PC-9 (cell line): ENCODE data around the gene DPYSL5. TPM values are rescaled to one million over a fixed set of nuclear protein-coding genes. Genes with fewer than 3 reads are reported as not detected.

Source experiments
- BruUV-seq: library from RNA; stranded (reverse); fragments of 400-500 nt; replicated peaks from 2 replicates; lab custom pipeline; 2021; lab: Mats Ljungman, UMichigan
- CTCF ChIA-PET: fragments of 300-600 bp; sonication (Branson Sonifier 250); formaldehyde crosslinking; loops from one replicate; lab custom pipeline; 2022; ENCODE audit warnings: antibody characterized with exemption; lab: Charles Lee
- POLR2A ChIA-PET: fragments of 300-600 bp; sonication (Branson Sonifier 250); formaldehyde crosslinking; loops from one replicate; lab custom pipeline; 2022; ENCODE audit warnings: antibody characterized with exemption; ENCODE audit not compliant: unreplicated experiment; lab: Charles Lee
- DNase-seq, 2 experiments: peaks; one replicate each; pipeline versions ENCODE4 v3.0.0 to v3.0.0-alpha.2; 2015 to 2022; ENCODE audit warnings: mixed read lengths in 1 of 2
- H2AFZ ChIP-seq: fragments of 200-600 bp; sonication (generic); 2 replicates; pipeline ENCODE4 v1.8.1; 2017; ENCODE audit warnings: antibody characterized with exemption
- H3F3A ChIP-seq: fragments of 200-600 bp; sonication (generic); 2 replicates; pipeline ENCODE4 v1.8.1; 2017; ENCODE audit warnings: antibody characterized with exemption, mild to moderate bottlenecking, low read depth; ENCODE audit not compliant: insufficient read depth
- H3K27ac ChIP-seq: fragments of 200-600 bp; sonication (generic); 2 replicates; pipeline ENCODE4 v1.6.1; 2016; ENCODE audit warnings: mixed run types
- H3K27me3 ChIP-seq: fragments of 200-600 bp; sonication (generic); 2 replicates; pipeline ENCODE4 v1.6.1; 2016; ENCODE audit warnings: low read depth, mixed run types; ENCODE audit not compliant: insufficient read depth
- H3K36me3 ChIP-seq: fragments of 200-600 bp; sonication (generic); 2 replicates; pipeline ENCODE4 v1.6.1; 2016; ENCODE audit warnings: low read depth, mixed run types
- H3K4me1 ChIP-seq: fragments of 200-600 bp; sonication (generic); replicated peaks from 2 replicates; pipeline ENCODE4 v1.6.1; 2016; ENCODE audit warnings: mixed run types; ENCODE audit not compliant: insufficient read depth
- H3K4me2 ChIP-seq: fragments of 200-600 bp; sonication (generic); 2 replicates; pipeline ENCODE4 v1.6.1; 2017; ENCODE audit warnings: mixed run types
- H3K4me3 ChIP-seq: fragments of 200-600 bp; sonication (generic); 2 replicates; pipeline ENCODE4 v1.6.1; 2016; ENCODE audit warnings: mixed run types
- H3K79me2 ChIP-seq: fragments of 200-600 bp; sonication (generic); 2 replicates; pipeline ENCODE4 v1.6.1; 2017; ENCODE audit warnings: low read depth, mixed run types
- H3K9me2 ChIP-seq: fragments of 200-600 bp; sonication (generic); 2 replicates; pipeline ENCODE4 v1.8.1; 2017; ENCODE audit warnings: mild to moderate bottlenecking; ENCODE audit not compliant: insufficient read depth
- H3K9me3 ChIP-seq: fragments of 200-600 bp; sonication (generic); 2 replicates; pipeline ENCODE4 v1.8.1; 2016; ENCODE audit warnings: low read depth; ENCODE audit not compliant: insufficient read depth
- H4K20me1 ChIP-seq: fragments of 200-600 bp; sonication (generic); 2 replicates; pipeline ENCODE4 v1.8.1; 2017; ENCODE audit not compliant: insufficient read depth
- CTCF ChIP-seq: fragments of 200-600 bp; sonication (generic); conservative IDR thresholded peaks from 2 replicates; pipeline ENCODE4 v1.6.1; 2017; ENCODE audit warnings: mixed run types, antibody characterized with exemption, mild to moderate bottlenecking, moderate library complexity
- EZH2 ChIP-seq: fragments of 200-600 bp; sonication (generic); IDR thresholded peaks from 2 replicates; pipeline ENCODE4 v1.8.0; 2017; ENCODE audit warnings: antibody characterized with exemption, low read depth
- intact Hi-C: fragments of 100-400 bp; cut with micrococcal nuclease; formaldehyde crosslinking; loops from one replicate; pipeline ENCODE4 v1.10.0; 2022; ENCODE audit not compliant: unreplicated experiment
- total RNA-seq: library from RNA; stranded (reverse); gene quantifications from 2 replicates; pipeline ENCODE4 v1.2.3, GENCODE V29; 2021

Gene DPYSL5
- total RNA-seq, 1 experiment from 2014 or later, result not detected

- TF ChIP-seq EZH2 (no peak), CTCF (no peak)
- no peak overlapping the region for H3K27ac ChIP-seq
- no TSS peak for BruUV-seq
- no peaks in the 10 kb centered on the region for H3K9me3 ChIP-seq
- DNase-seq, result no peak
- intact Hi-C loops, result loop anchor here (5.0 to 10.0 kb wide), 2 partner anchors 94 to 244 kb away; no protein-coding TSS in a partner anchor
- 0 out of 2 replicates have a peak, but pooled peaks cover 3% of the 10 kb centered on the region for H3F3A ChIP-seq
- CTCF ChIA-PET, result interaction anchor here (0.6 to 0.7 kb wide), 2 partner anchors 455 to 491 kb away, joined by 4 to 5 read pairs; no protein-coding TSS in a partner anchor
- H2AFZ ChIP-seq, result no peak overlapping the region
- H3K4me3 ChIP-seq, result no peak overlapping the region
- no peak overlapping the region for H3K4me2 ChIP-seq
- no peaks in the 10 kb centered on the region for H3K79me2 ChIP-seq
- POLR2A ChIA-PET, result no interaction called here
- no peaks in the 10 kb centered on the region for H3K36me3 ChIP-seq
- no peaks in the 10 kb centered on the region for H4K20me1 ChIP-seq
- peaks cover 32% of the 10 kb centered on the region for H3K27me3 ChIP-seq
- no peaks in the 10 kb centered on the region for H3K9me2 ChIP-seq
- no peaks in the 10 kb centered on the region for H3K4me1 ChIP-seq
Measured at GRCh38 chr2:26848336-26849055, 564 bp downstream of the DPYSL5 start.

DNA sequence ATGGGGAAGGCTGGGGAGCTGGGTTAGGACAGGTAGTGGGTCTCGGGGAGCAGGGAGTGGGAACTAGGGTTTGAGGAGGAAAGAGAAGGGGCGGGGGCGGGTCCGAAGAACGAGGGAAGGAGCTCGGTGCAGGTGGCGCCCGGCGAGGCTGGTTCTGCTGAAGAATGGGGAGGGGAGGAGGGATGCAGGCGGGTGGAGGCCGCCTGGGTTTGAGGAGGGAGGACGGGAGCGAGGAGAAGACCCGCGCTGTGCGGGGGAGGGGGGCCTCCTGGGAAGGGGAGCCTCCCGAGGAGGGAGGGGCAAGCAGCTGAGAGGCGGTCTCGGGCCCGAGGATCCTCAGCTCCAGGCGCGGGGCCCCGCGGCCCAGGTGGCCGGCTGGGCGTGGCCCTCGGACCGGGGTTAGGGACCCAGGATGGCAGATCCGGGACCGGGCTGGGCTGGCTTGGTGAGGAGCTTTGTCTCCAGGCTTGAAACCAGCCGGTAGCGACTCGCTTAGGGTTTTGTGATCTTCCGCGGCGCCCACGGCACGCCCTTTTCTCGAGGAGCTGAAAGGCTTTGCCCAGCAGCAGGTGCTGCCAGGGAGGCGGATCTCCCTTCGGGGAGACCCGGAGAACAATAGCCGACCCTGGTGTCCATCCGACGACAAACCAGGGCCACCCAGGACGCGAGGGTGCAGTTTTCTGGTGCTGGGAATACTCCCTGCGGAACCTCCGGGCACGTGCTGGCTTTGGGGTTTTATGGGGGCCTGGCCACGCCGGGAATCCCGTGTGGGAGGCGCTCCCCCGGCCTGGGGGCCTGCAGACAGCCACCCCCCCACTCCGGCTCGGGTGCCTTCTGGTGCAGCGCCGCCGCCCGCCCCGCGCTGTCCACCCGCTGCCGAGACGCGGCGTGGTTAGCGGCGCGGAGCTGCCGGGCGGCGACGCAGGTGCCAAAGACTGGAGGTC lies 1.4 kb downstream of the DPYSL5 start:
- 0 out of 2 replicates have a peak, but pooled peaks cover 3% of the 10 kb centered on the region for H3F3A ChIP-seq
- no peak overlapping the region for H2AFZ ChIP-seq
- no peaks in the 10 kb centered on the region for H4K20me1 ChIP-seq
- H3K4me2 ChIP-seq, result no peak overlapping the region
- no peaks in the 10 kb centered on the region for H3K79me2 ChIP-seq
- TF ChIP-seq EZH2 (no peak), CTCF (no peak)
- ChIA-PET POLR2A (no interaction called here), CTCF (interaction anchor here (0.6 to 0.7 kb wide), 2 partner anchors 9 to 454 kb away, joined by 3 to 4 read pairs; no protein-coding TSS in a partner anchor)
- no TSS peak for BruUV-seq
- no peaks in the 10 kb centered on the region for H3K4me1 ChIP-seq
- no peak overlapping the region for H3K27ac ChIP-seq
- intact Hi-C loops, result loop anchor here (5.0 to 10.0 kb wide), 2 partner anchors 93 to 245 kb away; no protein-coding TSS in a partner anchor
- peaks cover 31% of the 10 kb centered on the region for H3K27me3 ChIP-seq
- H3K4me3 ChIP-seq, result no peak overlapping the region
- no peaks in the 10 kb centered on the region for H3K36me3 ChIP-seq
- DNase-seq, result no peak
- no peaks in the 10 kb centered on the region for H3K9me2 ChIP-seq
- no peaks in the 10 kb centered on the region for H3K9me3 ChIP-seq

DNA sequence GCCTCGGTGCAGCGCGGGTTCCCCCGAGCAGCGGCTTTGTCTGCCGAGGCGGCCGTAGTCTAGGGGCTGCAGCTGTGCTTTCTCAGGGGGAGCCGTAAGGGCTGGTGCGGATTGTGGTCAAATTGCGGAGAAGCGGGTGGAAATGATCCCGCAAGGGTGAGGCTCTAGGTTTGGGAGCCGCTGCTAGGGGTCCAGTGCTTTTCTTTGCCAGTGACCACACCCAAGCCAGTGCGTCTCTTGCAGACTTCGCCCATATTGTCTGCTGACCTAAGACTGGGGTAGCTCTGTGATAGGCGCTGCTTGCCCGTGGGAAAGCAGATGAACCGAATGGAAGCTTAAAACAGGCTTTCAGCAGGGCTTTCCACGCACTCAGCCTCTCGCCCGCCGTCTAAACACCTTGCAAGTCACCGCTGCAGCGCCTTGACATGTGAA lies 2.1 kb downstream of the DPYSL5 start:
- H3K4me1 ChIP-seq, result no peaks in the 10 kb centered on the region
- TF ChIP-seq CTCF, result no peak
- TF ChIP-seq EZH2, result no peak
- ChIA-PET POLR2A (no interaction called here), CTCF (no interaction called here)
- no peak overlapping the region for H3K4me2 ChIP-seq
- H3K36me3 ChIP-seq, result no peaks in the 10 kb centered on the region
- no peaks in the 10 kb centered on the region for H4K20me1 ChIP-seq
- H3K9me3 ChIP-seq, result no peaks in the 10 kb centered on the region
- 0 out of 2 replicates have a peak, but pooled peaks cover 3% of the 10 kb centered on the region for H3F3A ChIP-seq
- no peak overlapping the region for H3K4me3 ChIP-seq
- H3K27ac ChIP-seq, result no peak overlapping the region
- H3K9me2 ChIP-seq, result no peaks in the 10 kb centered on the region
- no peak overlapping the region for H2AFZ ChIP-seq
- DNase-seq, result no peak
- BruUV-seq, result no TSS peak
- H3K79me2 ChIP-seq, result no peaks in the 10 kb centered on the region
- intact Hi-C loops, result loop anchor here (5.0 to 10.0 kb wide), 3 partner anchors 77 to 245 kb away; no protein-coding TSS in a partner anchor
- H3K27me3 ChIP-seq, result peaks cover 24% of the 10 kb centered on the region
